K562 (cell line): Measurements from ENCODE around the gene SPDEF. TPM values are rescaled to one million over a fixed set of nuclear protein-coding genes. Genes with fewer than 3 reads are reported as not detected.

Experiments used
- ATAC-seq: fragments of 200-7000 bp; cut with Tn5 transposase; 3 replicates; pipeline ENCODE4 v1.9.1; 2020; ENCODE audit warnings: moderate library complexity
- BruUV-seq: library from RNA; stranded (reverse); fragments of 400-500 nt; replicated peaks from 2 replicates; lab custom pipeline; 2021; lab: Mats Ljungman, UMichigan
- CTCF ChIA-PET: fragments of 300-600 bp; formaldehyde crosslinking; extraction: SDS; loops from one replicate; lab custom pipeline; 2021; ENCODE audit warnings: low intra/inter-chr PET ratio; lab: Yijun Ruan, JAX
- POLR2A ChIA-PET: fragments of 300-600, 350-650 bp; sonication (Branson Sonifier 250); formaldehyde crosslinking; extraction: SDS; loops from one replicate; lab custom pipeline; 2021; ENCODE audit warnings: antibody characterized with exemption, inconsistent platforms; lab: Yijun Ruan, JAX
- DNase-seq, 4 experiments: peaks; one replicate each; pipeline versions ENCODE4 v3.0.0 to v3.0.0-alpha.2; 2011 to 2018; ENCODE audit warnings: low spot score in 3 of 4, mixed read lengths in 3 of 4; ENCODE audit errors: extremely low read depth in 1 of 4
- FAIRE-seq: peaks from 2 replicates; lab custom pipeline; 2011; peaks lifted over from hg19 to GRCh38; lab: Jason Lieb, UNC
- H2AFZ ChIP-seq: 2 replicates; pipeline ENCODE4 v1.6.0; 2011; ENCODE audit warnings: low read depth, low read length, control low read depth, inconsistent platforms
- H3K27ac ChIP-seq: fragments of 200-600 bp; 3 replicates; pipeline ENCODE4 v1.8.0; 2011; ENCODE audit warnings: low read depth, mild to moderate bottlenecking, control low read depth, inconsistent platforms, low read length, moderate library complexity, mixed read lengths; ENCODE audit errors: extremely low read depth
- H3K27me3 ChIP-seq, 2 experiments: fragments of 300-600 bp in 1 of 2; 2 replicates in 1 of 2; 3 replicates in 1 of 2; pipeline versions ENCODE4 v1.6.0 to v1.8.0; 2011; ENCODE audit warnings: inconsistent platforms in 2 of 2, low read length in 2 of 2, mild to moderate bottlenecking in 1 of 2, mixed read lengths in 1 of 2, moderate library complexity in 1 of 2; ENCODE audit not compliant: control insufficient read depth in 2 of 2, insufficient read depth in 2 of 2
- H3K36me3 ChIP-seq: fragments of 300-600 bp; 3 replicates; pipeline ENCODE4 v1.8.0; 2011; ENCODE audit warnings: mild to moderate bottlenecking, low read length, inconsistent platforms; ENCODE audit not compliant: control insufficient read depth, insufficient read depth
- H3K4me1 ChIP-seq, 2 experiments: fragments of 200-600 bp in 1 of 2; replicated peaks in 1 of 2; 2 replicates in 1 of 2; 3 replicates in 1 of 2; pipeline versions ENCODE4 v1.5.1 to v1.8.0; 2011; ENCODE audit warnings: inconsistent platforms in 2 of 2, low read length in 2 of 2, mild to moderate bottlenecking in 1 of 2, mixed read lengths in 1 of 2, moderate library complexity in 1 of 2; ENCODE audit not compliant: control insufficient read depth in 2 of 2, insufficient read depth in 2 of 2
- H3K4me2 ChIP-seq: 2 replicates; pipeline ENCODE4 v1.6.1; 2011; ENCODE audit warnings: low read length, control low read depth, inconsistent platforms, mixed read lengths; ENCODE audit not compliant: insufficient read depth
- H3K4me3 ChIP-seq: fragments of 200-600 bp; sonication (generic), shearing (Covaris generic); 2 replicates; pipeline ENCODE4 v1.5.1; 2016; ENCODE audit warnings: control low read depth, inconsistent platforms
- H3K79me2 ChIP-seq: fragments of 200-600 bp; 3 replicates; pipeline ENCODE4 v1.8.0; 2011; ENCODE audit warnings: low read length, inconsistent platforms; ENCODE audit not compliant: control insufficient read depth, insufficient read depth
- H3K9ac ChIP-seq, 2 experiments: 2 replicates each; pipeline versions ENCODE4 v1.6.0 to v1.6.1; 2011; ENCODE audit warnings: low read depth in 2 of 2, low read length in 2 of 2, control low read depth in 1 of 2, inconsistent platforms in 1 of 2, mild to moderate bottlenecking in 1 of 2, mixed read lengths in 1 of 2; ENCODE audit not compliant: insufficient read depth in 1 of 2
- H3K9me1 ChIP-seq: one replicate; pipeline ENCODE4 v1.6.0; 2011; ENCODE audit warnings: inconsistent platforms, mild to moderate bottlenecking, low read length, moderate library complexity; ENCODE audit not compliant: control insufficient read depth, insufficient read depth
- H3K9me3 ChIP-seq: replicated peaks from 2 replicates; pipeline ENCODE4 v1.5.1; 2011; ENCODE audit warnings: low read depth, low read length, inconsistent platforms; ENCODE audit not compliant: control insufficient read depth, insufficient read depth
- H4K20me1 ChIP-seq: replicated peaks from 2 replicates; pipeline ENCODE4 v1.6.1; 2011; ENCODE audit warnings: low read length, inconsistent platforms, mixed read lengths; ENCODE audit not compliant: control insufficient read depth, insufficient read depth
- FOXA3 ChIP-seq, 2 experiments: fragments of 450-650 bp in 1 of 2; sonication (generic) in 1 of 2; formaldehyde crosslinking; IDR thresholded peaks in 1 of 2; conservative IDR thresholded peaks in 1 of 2; 2 replicates each; pipeline versions ENCODE4 v1.4.0 to v1.8.0; 2020 to 2022; ENCODE audit warnings: mild to moderate bottlenecking in 2 of 2, missing genetic modification reagents in 1 of 2
- GABPB2 ChIP-seq: fragments of 250-450 bp; sonication (Bioruptor Pico); conservative IDR thresholded peaks from 2 replicates; pipeline ENCODE4 v1.5.1; 2021; ENCODE audit warnings: mild to moderate bottlenecking
- GATAD2B ChIP-seq: fragments of 450-650 bp; IDR thresholded peaks from 2 replicates; pipeline ENCODE4 v1.6.1; 2017; ENCODE audit warnings: mild to moderate bottlenecking, borderline replicate concordance
- HDAC8 ChIP-seq: fragments of 450-650 bp; IDR thresholded peaks from 2 replicates; pipeline ENCODE4 v1.6.1; 2016; ENCODE audit warnings: mild to moderate bottlenecking, missing genetic modification characterization, moderate library complexity, missing compliant biosample characterization
- KAT8 ChIP-seq: fragments of 450-650 bp; IDR thresholded peaks from 2 replicates; pipeline ENCODE4 v1.6.1; 2016; ENCODE audit warnings: low read depth, mild to moderate bottlenecking
- KLF10 ChIP-seq: fragments of 250-450 bp; sonication (Bioruptor Pico); IDR thresholded peaks from 2 replicates; pipeline ENCODE4 v1.6.1; 2021; ENCODE audit warnings: matching md5 sums
- MED1 ChIP-seq: sonication (generic); formaldehyde crosslinking; IDR thresholded peaks from 2 replicates; pipeline ENCODE4 v1.8.1; 2023; ENCODE audit warnings: missing genetic modification reagents, borderline replicate concordance
- NR0B1 ChIP-seq: fragments of 450-650 bp; IDR thresholded peaks from one replicate; pipeline ENCODE4 v1.6.1; 2018; ENCODE audit warnings: mild to moderate bottlenecking, moderate library complexity; ENCODE audit not compliant: partially characterized antibody
- NR2F6 ChIP-seq: fragments of 450-650 bp; formaldehyde crosslinking; IDR thresholded peaks from 2 replicates; pipeline ENCODE4 v1.4.0; 2020; ENCODE audit warnings: mild to moderate bottlenecking
- POLR2B ChIP-seq: fragments of 450-650 bp; IDR thresholded peaks from 2 replicates; pipeline ENCODE4 v1.6.1; 2018; ENCODE audit warnings: low read depth; ENCODE audit not compliant: partially characterized antibody
- POLR2G ChIP-seq: fragments of 200-400 bp; formaldehyde crosslinking; IDR thresholded peaks from 2 replicates; pipeline ENCODE4 v1.6.1; 2017; ENCODE audit warnings: low read depth, mild to moderate bottlenecking, antibody characterized with exemption, low read length, moderate library complexity
- RBM17 ChIP-seq: fragments of 200-400 bp; formaldehyde crosslinking; IDR thresholded peaks from 2 replicates; pipeline ENCODE4 v1.6.1; 2017; ENCODE audit warnings: low read depth, mild to moderate bottlenecking, low read length, borderline replicate concordance
- WHSC1 ChIP-seq: IDR thresholded peaks from one replicate; pipeline ENCODE4 v1.6.1; 2012; ENCODE audit warnings: low read length, control low read depth, inconsistent platforms
- YY1 ChIP-seq, 3 experiments: IDR thresholded peaks; 2 replicates each; pipeline ENCODE4 v1.6.1; 2011; ENCODE audit warnings: low read length in 2 of 3, mild to moderate bottlenecking in 2 of 3, moderate library complexity in 2 of 3, borderline replicate concordance in 1 of 3, control low read depth in 1 of 3, low read depth in 1 of 3; ENCODE audit not compliant: insufficient read depth in 3 of 3, insufficient replicate concordance in 2 of 3, control insufficient read depth in 1 of 3, insufficient read length in 1 of 3; ENCODE audit errors: extremely low read depth in 1 of 3
- ZBTB43 ChIP-seq: sonication (generic); formaldehyde crosslinking; IDR thresholded peaks from 2 replicates; pipeline ENCODE4 v1.8.0; 2023; ENCODE audit warnings: mild to moderate bottlenecking, missing genetic modification reagents
- ZFPM2 ChIP-seq: fragments of 250-450 bp; sonication (Bioruptor Pico); IDR thresholded peaks from 2 replicates; pipeline ENCODE4 v1.5.1; 2022; ENCODE audit warnings: mild to moderate bottlenecking
- ZNF133 ChIP-seq: fragments of 250-450 bp; sonication (Bioruptor Pico); IDR thresholded peaks from 2 replicates; pipeline ENCODE4 v1.4.0; 2020; ENCODE audit warnings: mild to moderate bottlenecking
- ZNF707 ChIP-seq: fragments of 250-450 bp; sonication (Bioruptor Pico); conservative IDR thresholded peaks from 2 replicates; pipeline ENCODE4 v1.8.0; 2022; ENCODE audit warnings: inconsistent platforms, mild to moderate bottlenecking, moderate library complexity
- WGBS: fragments of 100-300 bp; shearing (Covaris generic); methylation state at CpG from one replicate; pipeline ENCODE4 v1.1.6; 2016; ENCODE audit warnings: low coverage, mixed read lengths; ENCODE audit not compliant: insufficient coverage; ENCODE audit errors: missing lambda C conversion rate; 5-methylcytosine and 5-hydroxymethylcytosine counted together
- in situ Hi-C: fragments of 300-500 bp; cut with MboI; formaldehyde crosslinking; loops from 4 replicates; pipeline ENCODE4 v1.15.0; 2018; ENCODE audit warnings: inconsistent platforms, mixed read lengths
- intact Hi-C: fragments of 100-400 bp; cut with micrococcal nuclease; formaldehyde crosslinking; loops from 2 replicates; pipeline ENCODE4 v1.14.2; 2022
- polyA plus RNA-seq, 8 experiments: library from polyadenylated mRNA; depleted of rRNA in 4 of 8; stranded (reverse) in 5 of 8; unstranded in 3 of 8; fragments of >200 nt; fragmentation: Nextera tagmentation in 2 of 8; fragmentation: Illumina TruSeq in 1 of 8; extraction: Ambion mirVana in 2 of 8; extraction: Trizol in 1 of 8; gene quantifications; 2 replicates each; pipeline versions ENCODE4 v1.2.1 to v1.2.3, GENCODE V29; 2011 to 2014; ENCODE audit warnings: inconsistent platforms in 1 of 8, missing spikeins in 1 of 8
- total RNA-seq, 7 experiments: library from RNA; depleted of rRNA in 6 of 7; stranded (reverse); fragments of >200 nt in 6 of 7; fragmentation: Illumina TruSeq in 2 of 7; extraction: Trizol in 2 of 7; gene quantifications; 2 replicates each; pipeline versions ENCODE4 v1.2.1 to v1.2.3, GENCODE V29; 2011 to 2021; ENCODE audit warnings: low replicate concordance in 1 of 7
- TF ChIP-seq, protein P1 (sequence below): fragments of 450-650 bp; formaldehyde crosslinking; IDR thresholded peaks from 2 replicates; pipeline ENCODE4 v1.4.0; 2022; ENCODE audit warnings: missing genetic modification characterization

SPDEF gene
- total and polyA plus RNA-seq, 9 of the 15 experiments (the other 6 are each of a cell fraction or from before 2014, with no cell fraction given), result 0.04 to 0.12 (median 0.11) TPM; not detected in 5

GRCh38 chr6:34496103-34496685, 59.9 kb downstream of the SPDEF start:
- no peak overlapping the region for H3K27ac ChIP-seq
- BruUV-seq, result no TSS peak
- no peak overlapping the region; a peak in 1 of 4 replicates for H3K9ac ChIP-seq
- ChIA-PET POLR2A (interaction anchor here (0.7 to 1.4 kb wide), 3 partner anchors 9 to 92 kb away, joined by 3 to 4 read pairs (median 3); no protein-coding TSS in a partner anchor), CTCF (no interaction called here)
- in situ Hi-C loops (no loop called here), intact Hi-C loops (no loop called here)
- ATAC-seq, result no peak
- WGBS, result 20% methylated on average over 9 of the region's 9 CpGs
- FAIRE-seq, result no peak
- H3K4me1 ChIP-seq, result peaks cover 3% of the 10 kb centered on the region in 2 experiments; a peak in 4 of 5 replicates
- no peak overlapping the region for H3K4me2 ChIP-seq
- peaks cover 7% of the 10 kb centered on the region for H3K9me3 ChIP-seq
- no peaks in the 10 kb centered on the region for H3K36me3 ChIP-seq
- no peak overlapping the region for H3K4me3 ChIP-seq
- H2AFZ ChIP-seq, result no peak overlapping the region
- H3K27me3 ChIP-seq, result no peaks in the 10 kb centered on the region
- no peaks in the 10 kb centered on the region for H4K20me1 ChIP-seq
- DNase-seq, result no peak
- H3K79me2 ChIP-seq, result no peaks in the 10 kb centered on the region
- no peaks in the 10 kb centered on the region for H3K9me1 ChIP-seq
- TF ChIP-seq RBM17, result no peak
- no peak for TF ChIP-seq FOXA3 (CRISPR knock-in tag; conservative IDR thresholded peaks at IDR 0.05 in 1 of 2, IDR thresholded peaks at IDR 0.05 in 1 of 2)
- TF ChIP-seq GABPB2 (CRISPR knock-in tag), result no peak
- TF ChIP-seq YY1 (IDR thresholded peaks at IDR 0.05; ENCODE audit: borderline replicate concordance in 1 of 3, control insufficient read depth in 1 of 3, extremely low read depth in 1 of 3, insufficient read depth in 3 of 3, insufficient read length in 1 of 3, insufficient replicate concordance in 2 of 3, low read depth in 1 of 3, low read length in 2 of 3), result no peak
- TF ChIP-seq POLR2B, result no peak
- TF ChIP-seq NR2F6 (CRISPR knock-in tag), result no peak
- no peak for TF ChIP-seq ZNF133 (CRISPR knock-in tag)
- TF ChIP-seq KAT8, result no peak
- TF ChIP-seq MED1 (CRISPR knock-in tag), result no peak
- TF ChIP-seq HDAC8 (tag), result no peak
- TF ChIP-seq ZFPM2 (CRISPR knock-in tag), result no peak
- TF ChIP-seq NR0B1, result no peak
- TF ChIP-seq POLR2G, result no peak
- TF ChIP-seq ZNF707 (CRISPR knock-in tag), result no peak
- no peak for TF ChIP-seq KLF10
- no peak for TF ChIP-seq ZBTB43
- no peak for TF ChIP-seq GATAD2B
- no peak for TF ChIP-seq WHSC1
- TF ChIP-seq, protein P1, sequence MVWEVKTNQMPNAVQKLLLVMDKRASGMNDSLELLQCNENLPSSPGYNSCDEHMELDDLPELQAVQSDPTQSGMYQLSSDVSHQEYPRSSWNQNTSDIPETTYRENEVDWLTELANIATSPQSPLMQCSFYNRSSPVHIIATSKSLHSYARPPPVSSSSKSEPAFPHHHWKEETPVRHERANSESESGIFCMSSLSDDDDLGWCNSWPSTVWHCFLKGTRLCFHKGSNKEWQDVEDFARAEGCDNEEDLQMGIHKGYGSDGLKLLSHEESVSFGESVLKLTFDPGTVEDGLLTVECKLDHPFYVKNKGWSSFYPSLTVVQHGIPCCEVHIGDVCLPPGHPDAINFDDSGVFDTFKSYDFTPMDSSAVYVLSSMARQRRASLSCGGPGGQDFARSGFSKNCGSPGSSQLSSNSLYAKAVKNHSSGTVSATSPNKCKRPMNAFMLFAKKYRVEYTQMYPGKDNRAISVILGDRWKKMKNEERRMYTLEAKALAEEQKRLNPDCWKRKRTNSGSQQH (CRISPR knock-in tag), result no peak
